ENCODE measurements around the gene TEAD2.
"Not testable (repeated sequence)": the region's sequence is repeated elsewhere in the genome, so short reads cannot be mapped to it uniquely, and the experiment has no call there.

TEAD2 gene

DNA sequence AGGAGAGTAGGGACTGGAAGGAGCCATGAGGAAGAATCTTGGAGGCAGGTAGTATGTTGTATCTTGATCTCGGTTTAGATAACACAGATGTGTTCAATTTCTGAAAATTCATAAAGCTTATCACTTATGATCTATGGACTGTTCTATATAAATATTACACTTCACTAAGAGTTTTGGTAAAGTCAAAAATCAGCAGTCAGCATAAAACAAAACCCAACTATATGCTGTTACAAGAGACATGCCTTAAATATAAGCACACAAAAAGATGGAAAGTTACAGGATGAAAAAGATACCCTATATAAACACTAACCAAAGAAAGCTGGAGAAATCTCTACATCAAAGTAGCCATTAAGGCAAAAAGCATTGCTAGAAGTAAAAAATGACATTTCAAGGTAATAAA lies 21.4 kb upstream of the TEAD2 start:
- no peak for DNase-seq

GRCh38 chr19:49382639-49383038 lies 20.4 kb upstream of the TEAD2 start:
- no peak for DNase-seq

DNA sequence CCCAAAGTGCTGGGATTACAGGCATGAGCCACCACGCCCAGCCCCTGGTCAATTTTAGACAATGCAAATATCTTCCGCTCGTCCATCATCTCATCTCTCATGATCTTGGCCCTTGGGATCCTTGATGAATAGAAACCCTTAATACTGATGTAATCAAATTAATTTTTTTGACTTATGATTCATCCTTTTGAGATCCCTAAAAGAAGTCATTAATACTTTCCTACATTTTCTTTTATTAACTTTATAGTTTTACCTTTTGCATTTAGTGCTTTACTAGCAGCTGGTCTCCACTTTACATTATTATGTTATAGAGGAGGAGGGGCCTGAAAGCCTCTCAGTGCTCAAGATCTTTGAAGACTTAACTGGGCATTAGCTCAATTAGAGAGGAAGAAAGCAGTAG lies 18.2 kb upstream of the TEAD2 start:
- DNase-seq: no peak

DNA sequence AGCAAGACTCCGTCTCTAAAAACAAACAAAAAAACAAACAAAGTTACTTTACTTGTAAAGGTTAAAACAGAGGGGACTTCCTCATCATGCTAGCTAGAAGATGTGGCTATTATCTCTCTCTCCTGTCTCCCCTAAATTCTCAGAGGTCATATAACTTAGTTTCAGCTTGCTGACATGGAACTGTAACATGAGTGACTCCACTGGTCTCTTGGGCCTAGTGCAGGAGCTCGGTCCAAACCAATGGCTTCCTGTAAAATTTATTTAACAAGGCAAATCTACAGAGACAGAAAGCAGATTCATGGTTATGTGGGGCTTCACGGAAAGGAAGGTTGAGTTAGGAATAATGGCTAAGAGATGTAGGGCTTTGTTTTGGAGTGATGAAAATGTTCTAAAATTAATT lies 16.3 kb upstream of the TEAD2 start:
- no peak for DNase-seq

GRCh38 chr19:49374665-49375434 lies 12.6 kb upstream of the TEAD2 start:
- DNase-seq: no peak

DNA sequence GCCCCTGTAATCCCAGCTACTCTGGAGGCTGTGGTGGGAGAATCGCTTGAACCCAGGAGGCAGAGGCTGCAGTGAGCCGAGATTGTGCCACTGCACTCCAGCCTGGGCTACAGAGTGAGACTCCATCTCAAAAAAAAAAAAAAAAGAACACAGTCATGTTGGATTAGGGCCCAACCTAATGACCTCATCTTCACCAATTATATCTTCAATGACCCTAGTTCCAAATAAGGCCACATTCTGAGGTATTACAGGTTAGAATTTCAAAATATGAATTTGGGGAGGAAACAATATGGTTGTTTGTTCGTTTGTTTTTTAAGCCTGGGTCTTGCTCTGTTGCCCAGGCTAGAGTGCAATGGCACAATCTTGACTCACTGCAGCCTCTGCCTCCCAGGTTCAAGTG lies 11.0 kb upstream of the TEAD2 start:
- not testable (repeated sequence) for DNase-seq

DNA sequence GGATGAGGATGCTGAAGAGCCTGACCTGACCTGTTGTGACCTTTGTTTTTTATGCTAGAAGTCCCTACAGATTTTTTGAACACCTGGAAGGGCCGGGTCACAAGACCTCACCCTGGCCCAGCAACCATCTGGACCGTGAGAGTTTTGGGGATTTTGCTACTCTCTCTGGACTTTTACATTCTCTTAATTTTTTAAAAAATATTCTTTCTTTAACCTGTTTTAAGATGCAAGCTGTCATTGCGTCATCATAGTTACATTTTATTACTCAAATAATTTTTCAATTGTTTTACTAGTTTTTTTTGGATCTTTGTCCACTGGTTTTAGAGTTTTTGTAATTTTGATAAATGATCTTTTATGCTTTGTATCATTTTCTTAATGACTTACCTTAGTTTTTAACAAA lies 9.0 kb upstream of the TEAD2 start:
- DNase-seq: no peak

GRCh38 chr19:49368711-49369358 lies 6.6 kb upstream of the TEAD2 start:
- no peak for DNase-seq

GRCh38 chr19:49366110-49366509 lies 3.9 kb upstream of the TEAD2 start:
- no peak for DNase-seq

GRCh38 chr19:49364083-49364737 lies 2.0 kb upstream of the TEAD2 start:
- DNase-seq: no peak

DNA sequence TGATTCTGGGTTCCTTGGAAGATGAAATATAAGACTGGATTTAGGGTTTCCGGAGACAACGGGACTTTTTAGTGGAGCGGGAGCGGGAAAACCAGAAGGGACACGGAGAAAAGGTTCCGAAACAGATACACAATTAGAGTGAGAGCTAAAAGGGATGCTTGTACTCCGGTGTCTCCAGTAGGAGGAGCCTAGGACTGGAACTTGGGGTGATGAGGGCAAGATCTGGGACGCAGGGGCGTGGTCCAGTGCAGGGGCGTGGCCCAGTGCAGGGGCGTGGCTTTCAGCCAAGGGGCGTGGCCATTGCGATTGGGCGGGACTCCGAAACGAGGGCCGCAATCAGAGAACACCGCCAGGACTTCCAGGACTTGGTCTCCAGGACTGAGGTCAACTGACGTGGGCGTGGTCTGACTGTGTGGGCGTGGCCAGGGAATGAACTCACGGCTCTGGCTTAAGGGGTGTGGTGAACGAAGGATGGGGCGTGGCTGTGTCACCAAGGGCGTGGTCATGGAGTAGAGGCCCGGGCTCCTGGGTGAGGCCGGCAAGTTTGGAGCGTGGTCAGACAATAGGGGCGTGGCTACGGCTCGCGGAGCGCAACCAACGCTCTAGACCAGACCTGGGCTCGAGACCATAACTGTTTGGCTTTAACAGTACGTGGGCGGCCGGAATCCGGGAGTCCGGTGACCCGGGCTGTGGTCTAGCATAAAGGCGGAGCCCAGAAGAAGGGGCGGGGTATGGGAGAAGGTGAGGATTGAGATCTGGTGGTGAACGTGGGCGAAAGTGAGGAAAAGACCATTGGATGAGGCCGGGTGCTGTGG lies 1.3 kb upstream of the TEAD2 start, which contains the start of gene DKKL1:
Gene DKKL1 (plus strand): TSS at position 610 of the 815 bp plus-strand sequence. CDS start 122 bp downstream, at position 732.
- DNase-seq: peak; percentile 99

- DNase-seq: no peak
Measured at GRCh38 chr19:49362929-49363267, 682 bp upstream of the TEAD2 start.

GRCh38 chr19:49361438-49362047 lies 673 bp downstream of the TEAD2 start:
- peak; percentile 95 for DNase-seq

- DNase-seq: peak; percentile 23
Measured at GRCh38 chr19:49359851-49360820, 2.1 kb downstream of the TEAD2 start.

DNA sequence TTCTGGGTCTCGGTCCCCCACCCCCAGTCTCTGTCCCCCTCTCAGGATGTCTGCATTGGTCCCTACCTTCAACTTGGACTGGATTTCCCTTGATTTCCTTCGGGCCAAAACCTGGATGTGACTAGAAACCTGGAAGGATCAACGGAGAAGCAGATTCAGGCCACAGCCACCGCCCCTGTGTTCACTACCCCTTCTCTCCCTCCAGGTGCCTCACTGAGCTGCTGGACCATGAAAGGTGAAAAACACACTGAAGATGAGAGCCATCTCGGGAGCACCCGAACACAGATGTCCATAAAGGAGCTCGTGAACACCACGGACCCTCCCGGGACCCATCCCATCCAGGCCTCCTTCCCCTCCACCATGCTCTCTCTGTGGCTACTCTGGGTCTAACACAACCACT lies 5.0 kb downstream of the TEAD2 start:
- no peak for DNase-seq

- DNase-seq: peak; percentile 31
Measured at GRCh38 chr19:49356382-49356781, 5.8 kb downstream of the TEAD2 start.

DNA sequence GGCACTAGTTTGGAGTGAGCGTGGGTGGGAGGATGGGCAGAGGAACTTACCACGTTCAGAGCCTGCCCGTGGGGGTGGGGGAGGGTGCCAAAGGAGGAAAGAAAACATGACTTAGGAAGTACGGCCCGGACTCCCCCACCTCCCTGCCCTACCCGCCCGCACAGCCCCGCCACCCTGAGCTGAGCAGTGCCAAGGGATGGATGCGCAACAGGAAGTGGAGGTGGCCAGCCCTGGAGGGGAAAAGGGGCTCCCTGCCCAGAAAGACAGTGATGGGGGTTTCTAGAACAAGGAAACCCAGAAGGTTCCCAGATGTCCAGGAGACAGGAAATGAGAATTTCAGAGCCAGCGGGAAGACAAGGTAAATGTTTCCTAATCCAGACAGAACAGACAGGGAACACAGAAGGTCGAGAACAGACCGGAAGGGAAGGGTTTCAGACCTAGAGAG lies 6.3 kb downstream of the TEAD2 start:
- no peak for DNase-seq

DNA sequence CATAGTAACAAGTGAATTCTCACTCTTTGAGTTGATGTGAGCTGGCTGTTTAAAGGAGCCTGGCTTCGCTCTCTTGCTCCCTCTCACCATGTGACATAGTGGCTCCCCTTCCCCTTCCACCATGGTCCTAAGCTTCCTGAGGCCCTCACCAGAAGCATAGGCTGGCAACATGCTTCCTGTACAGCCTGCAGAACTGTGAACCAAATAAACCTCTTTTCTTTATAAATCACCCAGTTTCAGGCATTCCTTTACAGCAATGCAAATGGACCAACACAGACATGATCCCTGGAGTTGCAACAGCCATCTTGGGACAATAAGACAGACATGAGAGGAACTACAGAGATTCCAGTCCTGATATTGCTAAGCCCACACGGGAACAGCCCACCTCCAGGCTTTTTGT lies 12.6 kb downstream of the TEAD2 start:
- DNase-seq: no peak

- no peak for DNase-seq
Measured at GRCh38 chr19:49348305-49349189, 13.7 kb downstream of the TEAD2 start.

- peak; percentile 77 for DNase-seq
Measured at GRCh38 chr19:49347835-49348234, 14.4 kb downstream of the TEAD2 start.
